ENCODE results near the gene ZCCHC2.

Gene ZCCHC2

GRCh38 chr18:62512532-62512931 lies 10.3 kb upstream of the ZCCHC2 start:
- H3K27ac ChIP-seq = no peak overlapping the region
- H3K4me3 ChIP-seq (ENCODE audit: low read depth in 1 of 2, low read length in 1 of 2) = no peak overlapping the region
- no peak for TF ChIP-seq CTCF (IDR thresholded peaks at IDR 0.05)
- H3K27me3 ChIP-seq = no peaks in the 10 kb centered on the region
- peaks cover 6% of the 10 kb centered on the region for H3K9me3 ChIP-seq
- no peaks in the 10 kb centered on the region for H3K36me3 ChIP-seq
- H3K4me1 ChIP-seq (ENCODE audit: control insufficient read depth in 1 of 2, insufficient read depth in 1 of 2, low read depth in 1 of 2, low read length in 1 of 2) = peaks cover 17 to 22% of the 10 kb centered on the region in 2 experiments

DNA sequence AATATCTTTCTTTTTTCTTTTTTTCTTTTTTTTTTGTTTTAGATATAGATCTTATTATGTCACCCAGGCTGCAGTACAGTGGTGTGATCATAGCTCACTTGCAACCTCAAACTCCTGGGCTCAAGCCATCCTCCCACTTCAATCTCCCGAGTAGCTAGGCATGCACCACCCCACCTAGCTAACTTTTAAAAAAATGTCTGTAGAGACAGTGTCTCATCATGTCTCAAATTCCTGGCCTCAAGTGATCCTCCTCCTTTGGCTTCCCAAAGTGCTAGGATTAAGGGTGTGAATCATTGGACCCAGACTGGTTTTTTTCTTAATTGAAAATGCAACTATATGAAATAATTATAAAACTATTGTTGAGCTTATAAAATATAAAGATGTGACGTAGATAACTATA lies 9.8 kb upstream of the ZCCHC2 start:
- no peaks in the 10 kb centered on the region for H3K27me3 ChIP-seq
- TF ChIP-seq CTCF (IDR thresholded peaks at IDR 0.05) = no peak
- H3K9me3 ChIP-seq = peaks cover 6% of the 10 kb centered on the region

DNA sequence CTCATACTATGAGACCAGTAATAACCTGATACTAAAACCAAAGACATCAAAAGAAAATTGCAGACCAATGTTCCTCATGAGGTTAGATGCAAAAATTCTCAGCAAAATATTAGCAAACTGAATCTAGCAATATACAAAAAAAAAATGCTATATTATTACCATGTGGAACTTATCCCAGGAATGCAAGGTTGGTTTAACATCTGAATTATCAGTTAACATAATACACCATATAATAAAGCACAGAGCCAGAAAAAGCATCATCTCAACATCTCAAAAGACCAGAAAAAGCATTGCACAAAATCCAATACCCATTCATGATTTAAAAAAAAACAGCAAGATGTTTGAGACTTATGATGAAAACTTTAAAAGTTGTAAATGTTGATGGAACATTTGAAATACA lies 8.3 kb upstream of the ZCCHC2 start:
- Histone ChIP-seq H3K4me1 (ENCODE audit: control insufficient read depth in 1 of 2, insufficient read depth in 1 of 2, low read depth in 1 of 2, low read length in 1 of 2) (peaks cover 17 to 19% of the 10 kb centered on the region in 2 experiments), H3K27ac (no peak overlapping the region), H3K27me3 (no peaks in the 10 kb centered on the region), H3K36me3 (no peaks in the 10 kb centered on the region), H3K9me3 (peaks cover 6% of the 10 kb centered on the region), H3K4me3 (ENCODE audit: low read depth in 1 of 2, low read length in 1 of 2) (no peak overlapping the region)
- no peak for TF ChIP-seq CTCF (IDR thresholded peaks at IDR 0.05)

More for the DNA sequence above, 9.8 kb upstream of the ZCCHC2 start:
- Histone ChIP-seq H3K4me1 (ENCODE audit: control insufficient read depth in 1 of 2, insufficient read depth in 1 of 2, low read depth in 1 of 2, low read length in 1 of 2) (peaks cover 17 to 22% of the 10 kb centered on the region in 2 experiments), H3K27ac (no peak overlapping the region), H3K4me3 (ENCODE audit: low read depth in 1 of 2, low read length in 1 of 2) (no peak overlapping the region), H3K36me3 (no peaks in the 10 kb centered on the region)

- no peak overlapping the region for H3K27ac ChIP-seq
- no peaks in the 10 kb centered on the region for H3K36me3 ChIP-seq
- TF ChIP-seq CTCF (IDR thresholded peaks at IDR 0.05) = no peak
- H3K27me3 ChIP-seq = peaks cover 6% of the 10 kb centered on the region
- H3K4me1 ChIP-seq (ENCODE audit: control insufficient read depth in 1 of 2, insufficient read depth in 1 of 2, low read depth in 1 of 2, low read length in 1 of 2) = peaks cover under 1 to 2% of the 10 kb centered on the region in 2 experiments
- H3K9me3 ChIP-seq = peaks cover 6% of the 10 kb centered on the region
- H3K4me3 ChIP-seq (ENCODE audit: low read depth in 1 of 2, low read length in 1 of 2) = no peak overlapping the region
Measured at GRCh38 chr18:62516242-62516641, 6.6 kb upstream of the ZCCHC2 start.

DNA sequence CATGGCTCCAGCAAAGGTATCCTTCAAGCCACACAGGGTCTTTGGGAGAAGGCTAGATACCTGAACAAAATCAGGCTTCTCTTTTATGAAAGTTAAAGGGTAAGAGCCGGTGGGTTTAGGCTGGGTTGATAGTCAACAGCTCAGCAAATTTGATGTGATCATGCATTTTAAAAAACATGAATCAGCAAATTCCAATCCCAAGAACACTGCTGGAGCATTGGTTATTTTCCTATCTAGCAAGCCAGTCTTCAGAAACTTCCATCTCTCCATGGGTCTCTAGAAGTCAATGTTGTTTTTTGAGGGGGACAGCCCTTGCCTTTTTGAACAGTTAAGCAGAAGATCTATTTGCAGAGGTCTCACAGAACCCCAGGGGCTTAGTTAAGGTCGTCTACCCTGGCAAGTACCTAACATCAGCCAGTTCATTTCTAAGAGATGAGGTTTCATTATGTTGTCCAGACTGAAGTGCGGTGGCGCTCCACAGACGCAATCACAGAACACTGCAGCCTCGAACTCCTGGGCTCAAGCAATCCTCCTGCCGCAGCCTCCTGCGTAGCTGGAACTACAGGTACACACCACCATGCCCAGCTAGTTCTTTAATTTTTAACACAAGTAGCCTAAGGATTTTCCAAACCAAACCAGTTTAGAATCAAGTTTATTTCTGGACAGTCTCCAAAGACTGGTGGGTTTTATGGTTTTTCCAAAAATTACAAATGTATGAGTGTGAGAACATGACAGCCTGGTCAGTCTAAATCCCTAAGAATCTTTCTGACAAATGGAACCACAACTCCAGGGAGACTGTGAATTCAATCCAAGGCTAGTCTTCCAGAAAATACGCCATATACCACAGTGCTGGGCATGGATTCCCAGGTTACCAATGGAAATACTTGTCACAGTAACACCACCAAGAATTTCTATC lies 4.1 kb upstream of the ZCCHC2 start:
- no peak for TF ChIP-seq CTCF (IDR thresholded peaks at IDR 0.05)
- H3K27me3 ChIP-seq = peaks cover 14% of the 10 kb centered on the region
- no peak overlapping the region for H3K4me3 ChIP-seq (ENCODE audit: low read depth in 1 of 2, low read length in 1 of 2)
- H3K4me1 ChIP-seq (ENCODE audit: control insufficient read depth in 1 of 2, insufficient read depth in 1 of 2, low read depth in 1 of 2, low read length in 1 of 2) = peaks cover 8 to 10% of the 10 kb centered on the region in 2 experiments
- no peak overlapping the region for H3K27ac ChIP-seq
- H3K36me3 ChIP-seq = no peaks in the 10 kb centered on the region
- no peaks in the 10 kb centered on the region for H3K9me3 ChIP-seq

All from neutrophil (primary cell).